PC-3 (cell line): ENCODE data around the gene CD22. TPM values are rescaled to one million over a fixed set of nuclear protein-coding genes. Genes with fewer than 3 reads are reported as not detected.

Source experiments
- ATAC-seq: fragments of 200-7000 bp; cut with Tn5 transposase; 2 replicates; pipeline ENCODE4 v1.9.1; 2020; ENCODE audit warnings: mild to moderate bottlenecking, moderate library complexity
- BruUV-seq: library from RNA; stranded (reverse); fragments of 400-500 nt; replicated peaks from 2 replicates; lab custom pipeline; 2021; lab: Mats Ljungman, UMichigan
- CTCF ChIA-PET: fragments of 300-600 bp; sonication (Branson Sonifier 250); formaldehyde crosslinking; loops from one replicate; lab custom pipeline; 2022; ENCODE audit warnings: antibody characterized with exemption; lab: Charles Lee
- POLR2A ChIA-PET: fragments of 300-600 bp; sonication (Branson Sonifier 250); formaldehyde crosslinking; loops from one replicate; lab custom pipeline; 2022; ENCODE audit warnings: antibody characterized with exemption; ENCODE audit not compliant: unreplicated experiment; lab: Charles Lee
- DNase-seq: peaks from one replicate; pipeline ENCODE4 v3.0.0-alpha.2; 2015
- H2AFZ ChIP-seq: fragments of 300-600 bp; sonication (generic); 2 replicates; pipeline ENCODE4 v1.6.0; 2016; ENCODE audit warnings: antibody characterized with exemption, low read length
- H3F3A ChIP-seq: fragments of 300-600 bp; sonication (generic); one replicate; pipeline ENCODE4 v1.6.0; 2017; ENCODE audit warnings: antibody characterized with exemption, low read length, control low read depth, mild to moderate bottlenecking; ENCODE audit not compliant: unreplicated experiment
- H3K27ac ChIP-seq: fragments of 300-600 bp; sonication (generic); 2 replicates; pipeline ENCODE4 v1.5.1; 2016; ENCODE audit warnings: mild to moderate bottlenecking, low read length
- H3K27me3 ChIP-seq: fragments of 300-600 bp; sonication (generic); 2 replicates; pipeline ENCODE4 v1.6.1; 2016; ENCODE audit warnings: low read length, mixed read lengths
- H3K36me3 ChIP-seq: fragments of 300-600 bp; sonication (generic); 2 replicates; pipeline ENCODE4 v1.6.1; 2016; ENCODE audit warnings: low read depth, mixed run types, low read length, mixed read lengths
- H3K4me1 ChIP-seq: fragments of 300-600 bp; sonication (generic); 2 replicates; pipeline ENCODE4 v1.5.1; 2016; ENCODE audit warnings: low read length; ENCODE audit not compliant: insufficient read depth
- H3K4me2 ChIP-seq: fragments of 300-600 bp; sonication (generic); 2 replicates; pipeline ENCODE4 v1.6.0; 2016; ENCODE audit warnings: low read length
- H3K4me3 ChIP-seq: fragments of 300-600 bp; sonication (generic); 2 replicates; pipeline ENCODE4 v1.5.1; 2016; ENCODE audit warnings: mild to moderate bottlenecking, low read length, mixed read lengths
- H3K79me2 ChIP-seq: fragments of 300-600 bp; sonication (generic); 2 replicates; pipeline ENCODE4 v1.6.1; 2017; ENCODE audit warnings: low read length, mixed read lengths
- H3K9ac ChIP-seq: fragments of 300-600 bp; sonication (generic); 2 replicates; pipeline ENCODE4 v1.6.0; 2016; ENCODE audit warnings: mild to moderate bottlenecking, low read length
- H3K9me2 ChIP-seq: fragments of 300-600 bp; sonication (generic); replicated peaks from 2 replicates; pipeline ENCODE4 v1.6.1; 2016; ENCODE audit warnings: mixed run types, low read length, mixed read lengths
- H3K9me3 ChIP-seq: fragments of 300-600 bp; sonication (generic); 2 replicates; pipeline ENCODE4 v1.6.1; 2016; ENCODE audit warnings: low read length, mixed read lengths
- H4K20me1 ChIP-seq: fragments of 300-600 bp; sonication (generic); 2 replicates; pipeline ENCODE4 v1.6.1; 2016; ENCODE audit warnings: low read length, mixed read lengths
- CTCF ChIP-seq: fragments of 300-600 bp; sonication (generic); conservative IDR thresholded peaks from 2 replicates; pipeline ENCODE4 v1.5.1; 2017; ENCODE audit warnings: antibody characterized with exemption, low read depth, mild to moderate bottlenecking, low read length
- EZH2 ChIP-seq: fragments of 300-600 bp; sonication (generic); IDR thresholded peaks from one replicate; pipeline ENCODE4 v1.6.1; 2017; ENCODE audit warnings: antibody characterized with exemption, mild to moderate bottlenecking, low read length; ENCODE audit not compliant: unreplicated experiment
- EZH2phosphoT487 ChIP-seq: fragments of 300-600 bp; sonication (generic); IDR thresholded peaks from 2 replicates; pipeline ENCODE4 v1.6.1; 2018; ENCODE audit warnings: mild to moderate bottlenecking, antibody characterized with exemption, low read length, borderline replicate concordance
- intact Hi-C: fragments of 100-400 bp; cut with micrococcal nuclease; formaldehyde crosslinking; loops from 2 replicates; pipeline ENCODE4 v1.9.0; 2023
- total RNA-seq: library from RNA; depleted of rRNA; stranded (reverse); fragments of >200 nt; gene quantifications from 2 replicates; pipeline ENCODE4 v1.2.3, GENCODE V29; 2014

Gene CD22
- total RNA-seq, 1 experiment from 2014 or later: 0.07 TPM

DNA sequence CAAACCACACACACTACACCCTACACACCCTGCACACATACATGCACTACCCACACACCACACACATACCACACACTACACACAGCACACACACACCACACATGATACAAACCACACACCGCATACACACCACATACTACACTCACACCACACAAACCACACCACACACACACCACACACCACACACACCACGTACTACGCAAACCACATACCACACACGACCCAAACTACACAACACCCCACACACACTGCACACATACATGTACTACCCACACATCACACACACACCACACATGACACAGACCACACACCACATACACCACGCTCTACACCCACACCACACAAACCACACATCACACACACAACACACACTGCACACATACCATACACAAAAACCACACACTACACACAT is 30.4 kb upstream of the CD22 start:
- Histone ChIP-seq H3K4me3 (no peak overlapping the region), H3K36me3 (no peaks in the 10 kb centered on the region), H4K20me1 (no peaks in the 10 kb centered on the region), H3K4me1 (no peaks in the 10 kb centered on the region), H3K27me3 (no peaks in the 10 kb centered on the region), H3F3A (no peaks in the 10 kb centered on the region), H3K79me2 (no peaks in the 10 kb centered on the region), H3K4me2 (no peak overlapping the region), H3K27ac (no peak overlapping the region), H3K9ac (no peak overlapping the region), H3K9me3 (no peaks in the 10 kb centered on the region), H3K9me2 (no peaks in the 10 kb centered on the region), H2AFZ (no peak overlapping the region)
- BruUV-seq: no TSS peak
- ChIA-PET POLR2A (no interaction called here), CTCF (no interaction called here)
- TF ChIP-seq EZH2phosphoT487 (no peak), EZH2 (no peak), CTCF (no peak)
- DNase-seq (no peak), ATAC-seq (no peak)
- intact Hi-C loops: no loop called here

- no peaks in the 10 kb centered on the region for H3K9me2 ChIP-seq
- no peaks in the 10 kb centered on the region for H3F3A ChIP-seq
- no peak overlapping the region for H3K9ac ChIP-seq
- DNase-seq: no peak
- H4K20me1 ChIP-seq: no peaks in the 10 kb centered on the region
- H3K4me2 ChIP-seq: no peak overlapping the region
- BruUV-seq: no TSS peak
- H3K27me3 ChIP-seq: no peaks in the 10 kb centered on the region
- H3K27ac ChIP-seq: no peak overlapping the region
- TF ChIP-seq CTCF (no peak), EZH2phosphoT487 (no peak), EZH2 (no peak)
- H3K36me3 ChIP-seq: no peaks in the 10 kb centered on the region
- no peak overlapping the region for H2AFZ ChIP-seq
- ChIA-PET POLR2A (no interaction called here), CTCF (no interaction called here)
- no peaks in the 10 kb centered on the region for H3K4me1 ChIP-seq
- intact Hi-C loops: no loop called here
- no peak overlapping the region for H3K4me3 ChIP-seq
- H3K79me2 ChIP-seq: no peaks in the 10 kb centered on the region
- no peaks in the 10 kb centered on the region for H3K9me3 ChIP-seq
- ATAC-seq: no peak
Observed at GRCh38 chr19:35299523-35300338, 29.3 kb upstream of the CD22 start.

DNA sequence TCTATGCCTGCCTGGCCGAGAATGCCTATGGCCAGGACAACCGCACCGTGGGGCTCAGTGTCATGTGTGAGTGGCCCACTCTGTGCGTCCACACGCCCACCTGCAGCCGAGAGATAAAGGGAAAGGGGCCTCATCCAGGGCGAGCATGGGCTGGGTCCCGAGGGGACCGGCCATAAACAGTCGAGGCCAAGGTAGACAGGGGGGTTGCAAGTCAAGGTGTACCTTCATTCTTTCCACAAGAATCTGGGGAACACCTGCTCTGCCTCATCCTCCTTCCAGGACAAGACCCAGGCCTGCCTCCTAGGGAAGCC is 28.7 kb upstream of the CD22 start:
- CTCF ChIA-PET: no interaction called here
- Histone ChIP-seq H3K27ac (no peak overlapping the region), H3K36me3 (no peaks in the 10 kb centered on the region), H2AFZ (no peak overlapping the region), H4K20me1 (no peaks in the 10 kb centered on the region), H3K4me3 (no peak overlapping the region), H3K4me2 (no peak overlapping the region), H3K79me2 (no peaks in the 10 kb centered on the region), H3K4me1 (no peaks in the 10 kb centered on the region), H3K9ac (no peak overlapping the region), H3K27me3 (no peaks in the 10 kb centered on the region), H3F3A (no peaks in the 10 kb centered on the region), H3K9me3 (no peaks in the 10 kb centered on the region), H3K9me2 (no peaks in the 10 kb centered on the region)
- DNase-seq: no peak
- POLR2A ChIA-PET: no interaction called here
- ATAC-seq: no peak
- BruUV-seq: no TSS peak
- intact Hi-C loops: no loop called here
- TF ChIP-seq EZH2: no peak
- TF ChIP-seq CTCF: no peak
- no peak for TF ChIP-seq EZH2phosphoT487
